GM18867 (cell line): ENCODE results near the gene C19orf44.

Source experiments
- ATAC-seq: cut with Tn5 transposase; IDR thresholded peaks from one replicate; pipeline ENCODE4 v1.9.1; 2021; ENCODE audit warnings: mild to moderate bottlenecking, moderate library complexity; ENCODE audit not compliant: unreplicated experiment

The C19orf44 gene

DNA sequence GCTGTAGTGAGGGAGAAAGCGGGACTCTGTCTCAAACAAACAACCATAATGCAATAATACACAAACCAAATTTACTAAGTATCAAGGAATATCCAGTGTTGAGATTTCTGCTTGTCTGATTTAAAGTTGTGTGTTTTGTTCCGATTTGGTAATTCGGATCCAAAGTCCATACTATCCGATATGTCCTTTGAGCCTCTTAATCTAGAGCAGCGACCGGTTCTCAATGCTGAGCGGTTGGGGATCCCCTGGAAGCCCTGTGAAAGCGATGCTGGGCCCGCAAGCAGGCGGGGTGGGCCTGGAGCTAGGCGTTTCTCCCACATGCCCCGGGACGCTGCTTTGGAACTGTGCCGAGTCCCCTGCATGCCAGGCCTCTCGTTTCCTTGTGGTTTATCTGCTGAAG, 20.2 kb downstream of the C19orf44 start:
- no peak for ATAC-seq

GRCh38 chr19:16516923-16517610, 20.9 kb downstream of the C19orf44 start:
- no peak for ATAC-seq

DNA sequence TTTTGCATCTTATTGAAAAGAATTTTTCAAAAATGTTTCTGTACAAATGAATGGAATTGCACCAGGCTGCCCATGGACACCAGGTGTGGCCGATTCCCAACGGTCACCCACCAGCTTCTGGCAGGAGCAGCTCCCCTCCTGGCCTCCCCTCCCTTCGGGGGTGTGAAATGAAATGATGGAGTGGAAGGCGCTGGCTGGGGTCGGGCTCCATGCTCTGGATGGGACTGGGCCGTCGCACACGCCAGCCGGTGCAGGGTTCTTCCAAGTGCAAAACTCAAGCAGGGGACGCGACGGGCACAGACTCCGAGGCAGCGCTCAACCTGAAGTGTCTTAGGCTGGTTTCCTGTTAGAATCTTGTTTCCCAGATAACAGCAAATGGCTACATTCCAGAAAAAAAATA, 21.9 kb downstream of the C19orf44 start:
- ATAC-seq: no peak

DNA sequence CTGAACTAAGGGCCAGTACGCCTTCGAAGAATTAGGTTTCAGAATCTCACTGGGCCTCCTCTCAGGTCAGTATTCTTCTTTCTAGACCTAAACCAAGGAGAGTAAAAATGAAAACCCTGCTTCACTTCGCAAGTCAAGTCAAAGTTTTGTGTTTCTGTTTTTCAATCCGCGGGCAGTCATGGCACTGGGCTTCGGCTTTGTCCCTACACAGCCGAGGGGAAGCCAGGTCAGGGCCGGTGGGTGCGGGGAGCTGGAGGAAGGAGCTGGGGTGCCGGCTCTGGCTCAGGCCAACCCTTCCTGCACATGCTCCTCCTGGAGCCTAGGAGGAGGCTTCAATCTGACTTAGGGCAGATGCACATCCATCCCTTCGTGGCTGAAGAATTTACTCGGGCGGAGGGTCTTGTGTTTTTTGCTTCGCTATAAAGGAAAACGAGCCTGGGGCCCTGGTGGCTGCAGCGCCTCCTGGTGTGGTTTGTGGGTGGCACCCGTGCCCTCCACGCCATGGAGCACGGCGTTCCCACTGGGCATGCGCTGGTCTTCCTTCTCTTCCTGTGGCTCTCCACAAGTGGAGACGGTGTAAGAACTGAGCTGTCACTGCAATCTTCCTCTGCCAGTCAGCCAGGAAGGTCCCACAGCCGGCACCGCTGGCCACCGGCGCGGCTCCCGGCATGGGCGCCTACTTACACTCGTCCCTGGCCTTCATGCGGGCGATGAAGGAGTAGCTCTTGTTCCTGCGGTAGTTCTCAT, 22.5 kb downstream of the C19orf44 start:
- no peak for ATAC-seq

DNA sequence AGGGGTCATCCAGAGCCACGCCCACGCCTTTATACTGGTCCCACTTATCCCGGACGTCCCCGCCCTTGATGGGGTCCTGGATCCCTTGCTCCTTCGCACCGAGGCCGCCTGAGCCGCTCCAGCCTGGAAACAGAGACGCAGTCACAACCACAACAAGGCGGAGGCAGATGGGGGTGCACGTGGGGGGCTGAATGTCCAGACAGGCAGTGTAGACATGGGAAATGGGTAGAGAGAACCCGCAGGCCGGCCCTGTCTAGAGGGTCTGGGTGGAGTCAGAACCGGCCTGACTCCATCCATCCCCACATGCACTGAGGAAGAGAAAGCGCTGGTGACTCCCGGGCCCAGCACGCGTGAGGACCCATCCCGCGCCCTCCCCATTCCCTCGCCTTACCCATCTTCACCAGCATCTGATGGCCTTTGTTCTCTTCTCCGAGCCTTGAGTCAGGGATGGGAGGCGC, 23.1 kb downstream of the C19orf44 start:
- ATAC-seq: no peak

DNA sequence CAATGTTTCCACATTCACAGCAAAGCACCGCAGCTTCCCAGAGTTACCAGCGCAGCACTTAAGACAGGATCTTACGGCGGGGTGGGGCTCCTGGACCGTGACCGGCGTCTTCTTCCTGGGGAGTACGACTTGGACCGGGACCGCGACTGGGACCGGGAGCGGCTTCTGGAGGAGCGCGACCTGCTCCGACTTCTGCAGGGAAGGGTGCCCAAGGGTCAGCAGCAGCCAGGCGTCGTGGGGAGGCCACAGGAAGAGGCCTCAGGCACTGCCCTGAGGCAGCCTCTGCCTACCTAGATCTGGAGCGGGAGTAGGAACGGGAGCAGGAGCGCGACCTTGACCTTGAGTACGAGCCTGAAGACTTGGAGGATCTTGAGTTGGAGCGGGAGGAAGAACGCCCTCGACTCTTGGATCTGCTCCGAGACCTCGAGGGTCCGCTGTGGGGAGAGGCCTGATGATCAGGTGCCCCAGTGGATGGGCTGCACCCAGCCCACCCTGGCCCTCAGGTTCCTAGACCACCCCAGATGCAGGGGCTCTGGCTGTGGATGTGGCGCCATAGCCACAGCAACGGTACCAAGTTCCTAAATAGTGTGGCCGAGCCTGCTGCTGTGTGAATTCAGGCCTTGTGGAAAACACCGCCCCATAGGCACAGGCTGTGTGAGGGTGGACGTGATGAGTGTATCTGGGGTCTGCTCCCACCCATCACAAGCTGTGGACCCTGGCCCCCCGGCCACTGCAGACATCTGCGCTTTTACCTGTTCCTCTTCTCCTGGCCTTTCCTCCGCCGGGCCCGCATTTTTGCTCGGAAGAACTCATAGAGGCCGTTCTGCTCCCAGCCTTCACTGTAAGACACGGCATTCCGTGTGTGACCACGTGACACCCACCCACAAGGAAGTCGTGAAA, 24.1 kb downstream of the C19orf44 start:
- ATAC-seq: no peak

GRCh38 chr19:16520986-16521624, 24.9 kb downstream of the C19orf44 start:
- ATAC-seq: no peak

DNA sequence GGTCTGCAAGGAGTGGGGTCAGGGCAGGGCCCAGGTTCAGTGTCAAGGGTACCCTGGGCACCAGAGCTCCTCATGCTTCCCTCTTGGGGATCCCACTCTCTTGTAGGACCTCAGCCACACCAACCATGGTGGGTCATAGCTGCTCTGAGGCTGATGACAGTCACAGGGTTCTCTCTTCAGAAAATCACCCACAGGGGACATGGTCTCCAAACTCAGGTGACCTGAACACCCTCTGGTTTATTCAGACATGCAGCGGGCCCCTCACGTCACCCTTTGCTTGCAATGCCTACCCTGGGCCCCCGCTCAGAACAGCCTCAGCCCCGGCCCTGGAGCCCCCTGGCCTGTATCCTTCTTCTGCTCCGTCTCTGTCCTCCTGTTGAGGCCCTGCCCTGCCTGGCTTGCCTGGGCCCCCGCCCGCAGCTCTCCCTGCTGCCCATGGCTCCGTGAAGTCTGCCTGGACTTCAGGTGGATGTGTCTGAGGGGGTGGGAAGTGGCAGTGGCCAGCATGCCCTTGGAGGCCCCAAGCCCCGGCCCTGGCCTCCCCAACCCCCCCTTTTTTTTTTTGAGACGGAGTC, 25.6 kb downstream of the C19orf44 start:
- ATAC-seq: no peak

DNA sequence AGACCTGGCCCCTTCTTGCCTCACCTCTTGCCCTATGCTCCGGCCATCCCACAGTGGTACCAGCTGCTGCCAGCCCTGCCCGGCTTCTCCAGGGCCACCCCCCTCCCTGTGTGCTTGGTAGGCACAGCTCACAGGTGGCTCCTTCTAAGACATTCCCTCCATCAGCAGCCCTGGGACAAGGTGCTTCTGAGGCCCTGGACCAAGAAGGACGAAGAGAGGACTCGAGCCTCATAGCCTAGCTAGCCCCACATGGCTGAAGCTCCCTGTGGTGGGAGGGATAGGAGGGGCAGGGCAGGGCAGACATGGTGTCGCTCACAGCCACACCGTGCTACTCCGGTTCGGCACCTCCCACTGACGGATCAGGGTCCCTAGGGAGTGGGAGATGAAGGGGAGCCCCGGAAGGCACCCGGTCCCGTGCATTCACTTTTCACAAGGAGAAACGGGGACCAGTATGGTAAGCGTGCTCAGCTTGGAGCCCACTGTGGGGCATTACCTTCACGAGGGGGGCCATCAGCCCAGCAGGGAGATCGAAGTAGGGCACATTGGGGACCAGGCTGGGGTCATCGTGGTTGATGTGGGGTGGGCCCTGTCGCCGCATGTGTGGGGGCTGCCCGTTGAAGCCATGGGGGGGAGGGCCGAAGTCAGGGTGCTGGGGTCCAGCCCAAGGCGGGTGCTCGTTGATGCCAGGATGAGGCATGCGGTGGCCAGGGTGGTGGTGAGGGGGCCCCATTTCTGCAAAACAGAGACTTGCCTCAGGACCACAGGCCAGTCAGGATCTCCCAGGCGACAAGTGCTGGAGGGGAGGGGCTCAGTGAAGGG, 26.6 kb downstream of the C19orf44 start:
- ATAC-seq: no peak

GRCh38 chr19:16524991-16525734, 29.0 kb downstream of the C19orf44 start:
- ATAC-seq: no peak

GRCh38 chr19:16525751-16526481, 29.7 kb downstream of the C19orf44 start:
- no peak for ATAC-seq

DNA sequence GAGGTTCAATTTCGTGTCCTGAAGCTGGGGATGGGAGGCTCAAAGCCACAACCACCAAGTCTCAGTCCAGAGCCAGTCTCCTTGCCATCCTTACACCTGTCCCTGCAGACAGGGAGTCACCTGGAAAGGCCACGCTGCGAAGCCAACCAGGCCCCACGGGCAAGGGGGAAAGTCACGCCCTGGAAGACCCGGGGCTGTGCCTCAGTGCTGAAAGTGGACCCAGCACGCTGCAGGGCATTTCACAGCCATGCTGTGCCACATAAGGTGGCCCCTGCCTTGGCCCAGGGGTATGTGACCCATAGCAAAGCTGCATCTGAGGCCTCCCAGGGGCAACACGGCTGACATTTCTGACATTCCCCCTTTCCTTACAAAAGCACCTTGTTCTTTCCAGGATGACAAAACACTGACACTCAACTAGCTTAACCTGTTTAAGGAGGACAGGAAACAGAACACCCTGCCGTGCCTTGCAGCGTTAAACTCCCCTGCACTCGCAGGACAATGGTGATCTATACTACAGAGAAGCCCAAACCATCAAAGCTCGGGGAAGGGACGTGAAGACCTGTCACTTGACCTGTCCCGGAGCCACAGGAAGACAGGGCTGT, 31.2 kb downstream of the C19orf44 start:
- ATAC-seq: no peak

DNA sequence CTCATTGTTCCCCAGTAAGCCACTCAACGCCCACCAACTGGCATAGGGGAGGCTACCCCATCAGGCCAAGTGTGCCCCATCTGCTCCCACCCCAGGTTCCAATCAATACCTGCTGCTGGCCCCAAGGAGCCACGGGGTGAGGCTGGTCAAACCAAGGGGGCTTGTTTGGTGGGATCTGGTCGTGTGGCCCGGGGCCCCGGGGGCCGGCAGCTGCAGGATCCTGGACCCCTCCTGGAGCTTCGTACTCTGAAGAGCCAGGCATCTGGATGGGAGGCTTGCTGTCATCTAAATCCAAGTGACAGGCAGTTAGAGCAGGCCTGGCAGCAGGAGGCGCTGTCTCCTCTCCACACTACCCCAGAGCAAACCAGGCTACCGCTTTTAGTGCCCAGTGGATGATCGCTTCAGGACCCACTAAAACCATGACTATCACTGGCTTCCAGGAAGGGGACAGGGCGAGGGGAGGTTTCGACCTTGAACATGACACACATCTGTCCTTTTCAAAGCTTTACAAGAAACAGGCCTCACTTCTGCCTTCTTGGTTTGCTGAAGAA, 31.9 kb downstream of the C19orf44 start:
- no peak for ATAC-seq

GRCh38 chr19:16529466-16530144, 33.4 kb downstream of the C19orf44 start:
- ATAC-seq: no peak

DNA sequence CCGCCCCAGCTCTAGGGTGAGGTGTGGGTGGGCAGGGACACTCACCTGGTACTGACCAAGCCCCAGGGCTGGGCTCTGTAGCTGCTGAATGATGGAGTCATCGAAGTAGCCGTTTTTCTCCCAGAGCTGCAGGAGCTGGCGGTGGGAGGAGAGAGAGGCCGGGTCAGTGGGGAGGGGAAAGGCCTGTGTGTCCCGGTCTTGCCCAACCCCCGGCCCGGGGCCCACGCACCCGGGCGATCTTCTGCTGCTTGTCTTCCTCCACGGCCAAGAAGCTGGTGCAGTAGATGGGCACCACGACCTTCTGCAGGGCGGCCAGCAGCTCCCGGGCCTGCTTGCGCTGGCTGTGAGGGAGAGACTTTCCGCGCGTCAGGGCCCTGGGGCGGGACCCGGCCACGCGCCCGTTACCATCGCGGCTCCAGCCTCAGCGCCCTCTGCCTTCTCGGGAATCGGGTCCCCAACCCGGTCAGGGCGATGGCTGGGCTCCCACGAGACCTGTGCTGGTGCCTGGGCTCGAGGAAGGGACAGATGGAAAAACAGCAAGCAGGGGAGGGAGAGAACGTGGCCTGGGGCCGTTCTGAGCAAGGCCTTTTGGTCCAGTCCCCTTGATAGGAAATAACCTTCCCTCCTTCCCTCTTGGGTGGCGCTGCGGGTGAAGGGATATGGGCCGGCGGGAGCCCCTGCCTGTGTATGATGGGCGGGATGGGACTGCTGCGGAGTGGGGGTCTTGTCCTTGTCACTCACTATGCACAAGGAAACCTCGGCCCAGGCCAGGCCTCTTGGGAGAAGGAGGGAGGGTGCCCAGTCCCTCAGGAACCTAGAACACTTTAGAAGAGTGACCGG, 34.6 kb downstream of the C19orf44 start:
- no peak for ATAC-seq

DNA sequence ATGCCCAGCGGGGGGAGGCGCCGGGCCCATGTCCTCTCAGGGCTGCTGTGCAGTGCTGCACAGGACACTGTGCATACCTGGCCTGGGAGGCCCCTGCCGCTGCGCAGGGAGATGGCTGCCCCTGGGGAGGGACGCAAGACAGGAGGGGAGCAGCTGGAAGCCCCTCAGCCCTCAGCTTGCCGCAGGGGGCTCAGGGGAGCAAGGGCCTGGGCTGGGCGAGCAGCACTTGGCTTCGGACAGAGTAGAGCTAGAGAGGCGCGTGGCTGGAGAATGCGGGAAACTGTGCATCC, 35.1 kb downstream of the C19orf44 start:
- no peak for ATAC-seq
